Activated T-cell treated with anti-CD3 and anti-CD28 coated beads for 4 hours (primary cell): ENCODE results near the gene DDOST.
"Not testable (repeated sequence)": the region's sequence is repeated elsewhere in the genome, so short reads cannot be mapped to it uniquely, and the experiment has no call there.

Source experiments
- DNase-seq: peaks from one replicate; pipeline ENCODE4 v3.0.0-alpha.2; 2020

The DDOST gene

DNA sequence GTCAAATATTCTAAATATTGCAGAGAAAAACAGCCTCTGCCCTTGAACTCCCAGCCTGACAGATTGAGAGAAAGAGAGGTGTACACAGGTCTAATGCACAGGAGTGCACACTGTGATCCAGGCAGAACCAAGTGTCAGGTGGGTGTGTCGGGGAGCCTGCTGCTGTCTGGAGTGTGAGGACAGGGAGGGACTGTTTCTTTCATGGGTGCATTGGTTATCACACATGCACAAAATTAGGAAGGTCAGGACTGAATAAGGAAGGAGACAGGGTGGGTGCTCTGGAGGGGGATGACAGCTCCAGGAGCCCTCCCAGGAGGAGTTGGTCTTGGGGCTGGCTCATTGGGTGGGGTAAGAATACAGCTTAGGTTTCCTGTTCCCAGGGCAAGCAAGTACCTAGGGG is 41.2 kb downstream of the DDOST start:
- no peak for DNase-seq

DNA sequence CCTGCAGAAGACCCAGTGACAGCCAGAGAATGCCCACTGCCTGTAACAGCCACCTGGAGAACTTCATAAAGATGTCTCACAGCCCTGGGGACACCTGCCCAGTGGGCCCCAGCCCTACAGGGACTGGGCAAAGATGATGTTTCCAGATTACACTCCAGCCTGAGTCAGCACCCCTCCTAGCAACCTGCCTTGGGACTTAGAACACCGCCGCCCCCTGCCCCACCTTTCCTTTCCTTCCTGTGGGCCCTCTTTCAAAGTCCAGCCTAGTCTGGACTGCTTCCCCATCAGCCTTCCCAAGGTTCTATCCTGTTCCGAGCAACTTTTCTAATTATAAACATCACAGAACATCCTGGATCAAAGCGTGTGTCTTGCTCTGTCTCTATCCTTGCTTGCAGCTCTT is 42.6 kb downstream of the DDOST start:
- no peak for DNase-seq

DNA sequence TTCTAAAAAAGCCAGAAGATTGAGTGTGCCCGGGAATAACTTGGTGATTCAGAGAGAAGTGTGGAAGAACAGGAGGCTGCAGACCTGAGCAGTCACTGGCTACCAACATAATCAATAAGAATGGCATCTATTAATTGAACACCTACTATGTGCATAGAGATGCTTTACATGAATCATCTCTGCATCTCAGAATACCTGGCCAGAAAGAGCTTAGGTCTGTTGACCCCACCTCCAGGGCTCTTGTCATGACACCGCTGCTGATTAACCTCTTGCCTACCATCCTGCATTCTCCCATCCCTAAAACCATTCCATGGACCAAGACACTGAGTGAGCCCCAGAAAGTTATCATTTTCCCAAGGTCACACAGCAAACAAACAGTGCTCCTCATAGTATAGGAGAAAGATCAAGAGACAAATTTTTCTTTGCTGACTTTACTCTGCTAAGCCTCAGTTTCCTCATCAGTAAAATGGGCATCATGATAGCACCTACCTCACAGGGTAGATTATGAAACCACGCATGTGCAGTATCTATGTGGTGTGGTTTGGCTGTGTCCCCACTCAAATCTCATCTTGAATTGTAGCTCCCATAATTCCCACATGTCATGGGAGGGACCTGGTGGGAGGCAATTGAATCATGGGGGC is 44.2 kb downstream of the DDOST start:
- no peak for DNase-seq

DNA sequence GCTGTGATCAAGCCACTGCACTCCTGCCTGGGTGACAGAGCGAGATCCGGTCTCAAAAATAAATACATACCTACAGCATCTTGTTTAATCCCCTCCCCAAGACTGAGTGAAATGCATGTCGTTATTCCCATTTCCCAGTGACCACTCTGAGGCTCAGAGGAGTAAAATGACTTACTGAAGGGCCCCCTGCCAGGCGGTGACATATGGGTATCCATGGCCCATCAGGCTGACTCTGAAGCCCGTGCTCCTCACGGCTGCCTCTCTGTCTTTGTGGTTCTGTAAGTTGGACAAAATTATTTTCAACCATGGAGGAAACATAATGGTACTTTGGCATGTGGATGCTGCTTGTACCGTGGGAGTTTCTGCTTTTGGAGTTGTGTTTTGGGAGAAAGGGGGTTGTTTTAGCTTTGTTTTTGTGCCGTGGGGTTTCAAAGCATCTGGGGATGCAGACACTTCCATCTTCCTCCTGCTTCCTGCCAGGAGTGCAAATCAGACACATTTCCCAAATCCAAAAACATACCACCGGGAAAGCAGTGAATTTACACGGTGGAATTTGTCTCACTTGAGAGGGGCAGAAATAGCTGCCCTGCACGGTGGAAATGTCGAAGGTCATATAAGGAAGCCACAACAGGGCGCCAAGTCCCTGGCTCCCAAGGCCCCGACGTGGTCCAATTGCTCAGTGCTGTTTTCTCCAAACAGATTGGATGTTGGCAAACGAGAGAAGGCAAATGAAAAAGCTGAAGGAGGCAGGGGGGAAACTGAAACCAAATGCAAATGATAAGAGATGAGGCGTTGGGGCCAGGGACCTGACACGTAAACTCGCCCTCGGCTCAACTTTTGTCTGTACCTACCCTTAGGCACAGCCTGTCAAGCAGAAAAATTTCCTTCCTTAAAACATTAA is 45.0 kb downstream of the DDOST start:
- no peak for DNase-seq

DNA sequence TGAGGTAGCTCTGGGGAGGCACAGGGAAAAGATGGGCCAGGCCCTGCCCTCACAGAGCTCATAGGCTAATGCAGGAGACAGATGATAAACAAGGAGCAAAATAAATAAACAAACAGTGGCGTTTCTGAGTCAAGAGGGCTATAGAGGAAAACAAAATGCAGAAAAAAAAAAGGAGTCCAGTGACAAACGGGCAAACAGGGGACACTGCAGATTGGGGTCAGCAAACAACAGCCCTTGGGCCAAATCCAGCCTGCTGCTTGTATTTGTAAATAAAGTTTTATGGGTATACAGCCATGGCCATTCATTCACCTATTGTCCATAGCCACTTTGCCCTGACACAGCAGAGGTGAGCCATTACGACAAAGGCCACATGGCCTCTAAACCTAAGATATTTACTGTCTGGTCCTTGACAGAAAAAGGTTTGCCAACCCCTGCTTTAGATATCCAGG is 47.0 kb downstream of the DDOST start:
- no peak for DNase-seq

DNA sequence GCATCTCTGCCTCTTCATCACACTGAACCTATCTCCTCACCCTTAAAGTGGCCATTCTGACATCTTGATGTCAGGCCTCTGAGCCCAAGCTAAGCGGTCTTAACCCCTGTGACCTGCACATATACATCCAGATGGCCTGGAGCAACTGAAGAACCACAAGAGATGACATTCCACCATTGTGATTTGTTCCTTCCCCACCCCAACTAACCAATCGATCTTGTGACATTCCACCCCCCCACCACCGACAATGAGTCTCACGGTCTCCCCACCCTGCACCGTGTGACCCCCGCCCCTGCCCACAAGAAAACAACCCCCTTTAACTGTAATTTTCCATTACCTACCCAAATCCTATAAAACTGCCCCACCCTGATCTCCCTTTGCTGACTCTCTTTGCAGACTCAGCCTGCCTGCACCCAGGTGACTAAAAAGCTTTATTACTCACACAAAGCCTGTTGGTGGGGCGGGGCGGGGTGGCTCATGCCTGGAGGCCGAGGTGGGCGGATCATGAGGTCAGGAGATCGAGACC is 48.9 kb downstream of the DDOST start:
- DNase-seq, result no peak

DNA sequence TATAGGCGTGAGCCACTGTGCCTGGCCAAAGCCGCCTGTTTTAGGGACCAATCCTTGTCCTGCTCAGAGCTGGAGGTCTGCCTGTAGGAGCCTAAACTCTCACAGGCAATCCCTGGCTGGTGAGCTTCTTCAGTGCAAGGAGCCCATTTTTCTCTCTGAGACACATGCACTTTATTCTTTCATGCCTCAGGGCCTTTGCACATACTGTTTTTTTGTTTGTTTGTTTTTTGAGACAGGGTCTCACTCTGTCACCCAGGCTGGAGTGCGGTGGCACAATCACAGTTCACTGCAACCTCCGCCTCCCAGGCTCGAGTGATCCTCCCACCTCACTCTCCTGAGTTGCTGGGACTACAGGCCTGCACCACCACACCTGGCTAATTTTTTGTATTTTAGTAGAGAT is 49.5 kb downstream of the DDOST start:
- DNase-seq, result no peak

DNA sequence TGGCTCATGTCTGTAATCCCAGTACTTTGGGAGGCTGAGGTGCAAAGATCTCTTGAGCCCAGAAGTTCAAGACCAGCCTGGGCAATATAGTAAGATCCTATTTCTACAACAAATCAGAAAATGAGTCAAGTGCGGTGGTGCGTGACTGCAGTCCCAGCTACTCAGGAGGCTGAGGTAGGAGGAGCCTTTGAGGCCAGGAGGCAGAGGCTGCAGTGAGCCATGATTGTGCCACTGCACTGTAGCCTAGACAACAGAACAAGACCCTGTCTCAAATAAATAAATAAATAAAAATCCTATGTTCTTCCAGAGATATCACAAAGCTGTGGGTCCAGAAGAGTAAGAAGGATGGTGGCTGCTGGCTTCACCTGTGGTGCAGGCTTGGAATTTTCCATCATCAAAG is 50.2 kb downstream of the DDOST start:
- no peak for DNase-seq

DNA sequence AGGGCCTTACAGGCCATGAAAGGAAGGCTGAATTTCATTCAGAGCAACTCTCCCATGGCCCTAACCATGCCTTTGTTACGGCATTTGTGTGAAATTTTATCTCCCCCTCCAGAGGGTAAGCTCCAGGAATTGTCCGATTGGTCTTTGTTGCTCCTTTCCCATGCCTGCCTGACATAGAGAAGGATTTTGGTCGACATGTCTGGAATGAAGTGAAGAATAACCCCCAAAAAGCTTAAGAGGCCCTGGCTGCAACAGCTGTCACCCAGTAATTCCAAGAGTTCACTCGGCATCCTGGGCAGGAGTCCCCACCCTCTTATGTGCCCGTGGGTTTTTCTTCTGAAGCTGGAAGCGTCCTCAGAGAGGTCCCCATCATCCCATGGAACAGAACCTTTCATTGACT is 51.6 kb downstream of the DDOST start:
- DNase-seq, result no peak

DNA sequence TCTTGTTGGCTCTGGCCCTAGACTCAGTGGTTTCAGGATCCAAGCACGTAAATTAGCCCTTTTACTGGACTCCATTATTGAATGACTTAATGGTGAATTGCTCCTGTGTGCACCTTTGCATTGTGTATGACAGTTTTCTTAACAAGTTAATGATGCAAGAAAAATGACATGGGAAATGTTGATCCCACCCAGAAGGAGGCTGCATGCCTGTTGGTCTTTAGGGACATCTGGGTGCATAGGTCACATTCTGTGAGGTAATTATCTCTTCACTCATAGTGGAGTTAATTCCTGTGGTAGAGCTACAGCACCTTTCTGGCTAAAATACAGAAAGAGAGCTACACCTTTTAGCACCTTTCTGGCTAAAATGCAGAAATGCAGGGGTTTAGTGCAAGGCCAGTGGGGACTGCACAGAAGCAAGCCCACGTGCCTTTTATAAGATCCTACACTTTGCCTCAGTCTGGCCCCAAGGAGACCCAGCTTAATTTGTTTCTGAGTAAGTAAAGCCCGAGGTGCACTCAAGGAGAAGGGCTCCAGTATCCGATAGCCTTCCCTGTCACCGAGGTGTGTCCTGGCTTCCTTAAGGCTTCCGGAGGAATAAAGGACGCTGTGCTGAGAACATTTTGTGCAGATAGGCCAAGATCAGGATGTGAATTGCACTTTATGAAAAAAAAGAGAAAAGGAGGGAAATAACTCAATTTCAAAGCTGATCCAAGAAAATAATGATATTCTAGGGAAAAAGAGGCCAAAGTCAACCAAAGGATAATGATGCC is 54.2 kb downstream of the DDOST start:
- not testable (repeated sequence) for DNase-seq

DNA sequence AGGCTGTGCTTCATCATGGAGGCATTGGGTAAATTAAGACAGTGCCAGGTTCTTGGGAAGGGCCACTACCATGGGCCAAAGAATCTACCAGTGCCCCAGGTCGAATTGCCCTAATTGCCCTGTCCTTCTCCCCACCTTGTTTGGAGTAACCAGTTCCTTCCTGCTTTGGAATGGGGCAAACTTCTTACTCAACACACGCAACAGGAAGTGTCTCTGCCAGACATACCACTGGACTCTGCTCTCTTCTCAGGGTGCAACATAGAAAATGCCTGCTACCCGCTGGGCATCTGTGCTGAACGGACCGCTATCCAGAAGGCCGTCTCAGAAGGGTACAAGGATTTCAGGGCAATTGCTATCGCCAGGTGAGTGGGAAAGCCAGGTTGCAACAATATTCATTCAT is 56.5 kb downstream of the DDOST start:
- no peak for DNase-seq

DNA sequence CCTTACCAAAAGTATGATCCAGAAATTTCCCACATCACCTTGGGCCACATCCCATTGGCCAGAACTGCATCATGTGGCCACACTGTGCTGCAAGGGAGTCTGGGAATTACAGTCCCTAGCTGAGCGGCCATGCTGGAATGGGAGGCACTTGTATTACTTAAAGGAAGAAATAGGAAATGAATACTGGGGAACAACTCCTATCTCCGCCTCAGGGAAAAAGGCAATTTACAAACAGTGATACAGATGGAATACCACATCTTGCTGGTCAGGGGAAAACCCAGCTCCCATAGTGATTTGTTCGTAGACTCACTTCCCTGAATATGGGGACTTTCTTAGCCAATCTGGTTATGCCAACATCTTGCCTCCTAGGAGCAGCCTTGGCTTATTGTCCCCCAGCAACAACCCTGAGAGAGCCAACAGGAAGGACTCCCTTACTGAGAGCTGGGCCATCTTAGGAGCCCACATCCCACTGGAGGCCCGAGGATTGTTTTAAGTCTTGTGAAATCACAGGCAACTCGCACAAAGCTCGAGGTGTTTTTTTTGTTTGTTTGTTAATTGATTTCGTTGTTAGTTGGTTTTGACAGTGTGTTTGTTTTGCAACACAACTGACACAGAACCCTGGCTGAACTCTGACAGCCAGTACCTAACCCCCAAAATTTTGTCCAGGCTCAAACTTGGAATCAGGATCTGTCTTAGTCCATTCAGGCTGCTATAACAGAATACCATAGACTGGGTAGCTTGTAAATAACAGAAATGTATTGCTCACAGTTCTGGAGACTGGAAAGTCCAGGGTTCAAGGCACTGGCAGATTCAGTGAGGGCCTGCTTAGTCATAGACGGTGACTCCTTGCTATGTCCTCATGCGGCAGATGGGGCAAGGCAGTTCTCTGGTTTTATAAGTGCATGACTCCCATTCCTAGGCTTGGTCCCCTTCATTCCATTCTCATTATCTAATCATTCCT is 57.4 kb downstream of the DDOST start:
- DNase-seq, result no peak

DNA sequence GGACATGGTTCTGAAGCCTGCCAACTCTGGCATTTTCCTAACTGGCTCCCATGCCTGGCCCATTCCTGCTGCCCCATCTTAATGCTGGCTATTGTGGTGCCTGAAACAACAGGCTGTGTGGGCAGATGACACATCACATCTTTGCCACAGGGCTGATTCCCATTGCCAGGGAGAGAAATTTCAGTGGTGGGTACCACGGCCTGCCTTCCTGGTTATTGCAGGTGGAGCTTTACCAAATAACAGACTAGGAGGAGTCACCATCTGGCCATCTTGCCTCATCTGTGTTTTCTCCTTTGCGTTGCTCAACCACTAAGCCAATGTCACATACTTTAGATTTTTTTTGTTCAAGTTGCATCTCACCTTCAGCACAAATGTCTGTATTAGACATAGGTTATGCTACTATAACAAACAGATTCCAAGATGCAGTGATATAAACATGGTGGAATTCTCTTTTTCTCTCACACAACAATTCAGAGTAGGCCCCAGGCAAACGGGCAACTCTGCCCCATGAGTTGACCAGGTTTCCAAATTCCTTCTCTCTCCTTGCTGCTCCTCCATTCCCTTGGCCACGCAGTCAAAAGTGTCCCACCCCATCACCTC is 58.2 kb downstream of the DDOST start:
- DNase-seq, result no peak
